Keratinocyte (primary cell): Measurements from ENCODE around the gene EGFL8. TPM values are rescaled to one million over a fixed set of nuclear protein-coding genes. Genes with fewer than 3 reads are reported as not detected.

Experiments used
- DNase-seq: peaks from one replicate; pipeline ENCODE4 v3.0.0-alpha.2; 2011; ENCODE audit warnings: low read depth, missing footprints, low spot score
- FAIRE-seq: peaks from 2 replicates; lab custom pipeline; 2011; peaks lifted over from hg19 to GRCh38; lab: Jason Lieb, UNC
- H2AFZ ChIP-seq: 2 replicates; pipeline ENCODE4 v1.6.0; 2012; ENCODE audit warnings: low read length, control low read depth, inconsistent platforms; ENCODE audit not compliant: control insufficient read depth
- H3K27ac ChIP-seq: 2 replicates; pipeline ENCODE4 v1.5.1; 2011; ENCODE audit warnings: low read length; ENCODE audit not compliant: control insufficient read depth, insufficient read depth
- H3K27me3 ChIP-seq: 3 replicates; pipeline ENCODE4 v1.6.0; 2011; ENCODE audit warnings: low read length; ENCODE audit not compliant: control insufficient read depth, insufficient read depth; ENCODE audit errors: extremely low read depth
- H3K36me3 ChIP-seq, 2 experiments: 2 replicates in 1 of 2; 3 replicates in 1 of 2; pipeline ENCODE4 v1.5.1; 2011; ENCODE audit warnings: low read length in 2 of 2, mild to moderate bottlenecking in 1 of 2; ENCODE audit not compliant: control insufficient read depth in 2 of 2, insufficient read depth in 2 of 2; ENCODE audit errors: extremely low read depth in 1 of 2
- H3K4me1 ChIP-seq: 3 replicates; pipeline ENCODE4 v1.5.1; 2011; ENCODE audit warnings: low read length; ENCODE audit not compliant: control insufficient read depth, insufficient read depth; ENCODE audit errors: extremely low read depth
- H3K4me2 ChIP-seq: 3 replicates; pipeline ENCODE4 v1.6.0; 2011; ENCODE audit warnings: low read depth, low read length; ENCODE audit not compliant: control insufficient read depth, insufficient read depth; ENCODE audit errors: extremely low read depth
- H3K4me3 ChIP-seq, 3 experiments: fragments of 200-600 bp in 1 of 3; sonication (generic) in 1 of 3; 2 replicates in 2 of 3; 3 replicates in 1 of 3; pipeline ENCODE4 v1.5.1; 2011 to 2016; ENCODE audit warnings: low read length in 3 of 3, mild to moderate bottlenecking in 3 of 3, control low read depth in 2 of 3, inconsistent platforms in 1 of 3, low read depth in 1 of 3, mixed read lengths in 1 of 3, mixed run types in 1 of 3, moderate library complexity in 1 of 3; ENCODE audit not compliant: control insufficient read depth in 2 of 3, insufficient read depth in 2 of 3; ENCODE audit errors: extremely low read depth in 1 of 3
- H3K79me2 ChIP-seq: 2 replicates; pipeline ENCODE4 v1.6.0; 2012; ENCODE audit warnings: low read length; ENCODE audit not compliant: control insufficient read depth, insufficient read depth
- H3K9ac ChIP-seq: 3 replicates; pipeline ENCODE4 v1.6.0; 2011; ENCODE audit warnings: low read length; ENCODE audit not compliant: control insufficient read depth, insufficient read depth; ENCODE audit errors: extremely low read depth
- H3K9me1 ChIP-seq: 3 replicates; pipeline ENCODE4 v1.6.0; 2011; ENCODE audit warnings: low read length; ENCODE audit not compliant: control insufficient read depth, insufficient read depth; ENCODE audit errors: extremely low read depth
- H3K9me3 ChIP-seq: 2 replicates; pipeline ENCODE4 v1.5.1; 2012; ENCODE audit warnings: low read depth, low read length; ENCODE audit not compliant: control insufficient read depth
- H4K20me1 ChIP-seq: 3 replicates; pipeline ENCODE4 v1.6.0; 2011; ENCODE audit warnings: low read length; ENCODE audit not compliant: control insufficient read depth, insufficient read depth; ENCODE audit errors: extremely low read depth
- EZH2 ChIP-seq: IDR thresholded peaks from one replicate; pipeline ENCODE4 v1.6.1; 2012; ENCODE audit warnings: inconsistent platforms, mild to moderate bottlenecking, low read length, moderate library complexity
- dilution Hi-C: fragments of 300-500 bp; cut with MboI; formaldehyde crosslinking; loops from one replicate; pipeline ENCODE4 v1.7.0; 2020; ENCODE audit warnings: low sequenced_read_pairs; ENCODE audit not compliant: extremely low pct_ligation_motif_present
- polyA plus RNA-seq, 5 experiments: library from polyadenylated mRNA; depleted of rRNA in 3 of 5; stranded (reverse) in 3 of 5; stranded (forward) in 1 of 5; unstranded in 1 of 5; fragments of >200 nt; gene quantifications; 1 replicate in 1 of 5; 2 replicates in 3 of 5; 3 replicates in 1 of 5; pipeline versions ENCODE4 v1.2.1 to v1.2.3, GENCODE V29; 2011 to 2012; ENCODE audit warnings: missing spikeins in 2 of 5, low read depth in 1 of 5, low replicate concordance in 1 of 5
- TF ChIP-seq, protein P1 (sequence below), 3 experiments: IDR thresholded peaks in 1 of 3; conservative IDR thresholded peaks in 1 of 3; optimal IDR thresholded peaks in 1 of 3; 2 replicates in 2 of 3; 3 replicates in 1 of 3; pipeline versions ENCODE3 to v1.5.1; 2011; ENCODE audit warnings: low read length in 3 of 3, mild to moderate bottlenecking in 3 of 3, moderate library complexity in 2 of 3, control low read depth in 1 of 3, inconsistent platforms in 1 of 3; ENCODE audit not compliant: insufficient read depth in 2 of 3; ENCODE audit errors: extremely low read depth in 1 of 3

Gene EGFL8
- polyA plus RNA-seq, 1 donor (not counting 4 experiments of a cell fraction or from before 2014, with no cell fraction given) = 3.7 TPM

DNA sequence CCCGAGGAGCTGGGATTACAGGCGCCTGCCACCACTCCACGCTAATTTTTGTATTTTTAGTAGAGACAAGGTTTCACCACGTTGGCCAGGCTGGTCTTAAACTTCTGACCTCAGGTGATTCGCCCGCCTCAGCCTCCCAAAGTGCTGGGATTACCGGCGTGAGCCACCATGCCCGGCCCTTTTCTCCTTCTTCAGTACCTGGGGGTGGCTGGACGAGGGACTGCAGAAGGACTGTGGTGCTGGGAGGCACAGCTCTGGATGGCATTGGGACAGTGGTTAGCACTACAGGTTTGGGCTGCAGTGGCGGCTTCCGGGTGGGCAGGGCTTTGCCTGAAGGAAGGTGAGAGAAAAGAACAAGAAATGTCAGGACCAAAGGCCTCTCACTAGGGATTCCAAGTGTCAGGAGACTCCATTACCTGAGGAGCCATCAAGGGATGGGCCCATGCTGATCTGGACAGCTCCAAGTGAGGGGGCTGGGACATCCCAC, 43.8 kb upstream of the EGFL8 start:
- Histone ChIP-seq H3K9me1 (no peaks in the 10 kb centered on the region), H3K79me2 (no peaks in the 10 kb centered on the region), H2AFZ (no peak overlapping the region), H3K27ac (no peak overlapping the region), H3K4me2 (no peak overlapping the region), H3K9ac (no peak overlapping the region), H3K4me1 (no peaks in the 10 kb centered on the region), H4K20me1 (no peaks in the 10 kb centered on the region), H3K36me3 (peaks cover 28 to 34% of the 10 kb centered on the region in 2 experiments), H3K4me3 (no peak overlapping the region), H3K9me3 (no peaks in the 10 kb centered on the region), H3K27me3 (no peaks in the 10 kb centered on the region)
- DNase-seq (no peak), FAIRE-seq (no peak)
- dilution Hi-C loops = no loop called here
- TF ChIP-seq EZH2 = no peak
- TF ChIP-seq, protein P1, sequence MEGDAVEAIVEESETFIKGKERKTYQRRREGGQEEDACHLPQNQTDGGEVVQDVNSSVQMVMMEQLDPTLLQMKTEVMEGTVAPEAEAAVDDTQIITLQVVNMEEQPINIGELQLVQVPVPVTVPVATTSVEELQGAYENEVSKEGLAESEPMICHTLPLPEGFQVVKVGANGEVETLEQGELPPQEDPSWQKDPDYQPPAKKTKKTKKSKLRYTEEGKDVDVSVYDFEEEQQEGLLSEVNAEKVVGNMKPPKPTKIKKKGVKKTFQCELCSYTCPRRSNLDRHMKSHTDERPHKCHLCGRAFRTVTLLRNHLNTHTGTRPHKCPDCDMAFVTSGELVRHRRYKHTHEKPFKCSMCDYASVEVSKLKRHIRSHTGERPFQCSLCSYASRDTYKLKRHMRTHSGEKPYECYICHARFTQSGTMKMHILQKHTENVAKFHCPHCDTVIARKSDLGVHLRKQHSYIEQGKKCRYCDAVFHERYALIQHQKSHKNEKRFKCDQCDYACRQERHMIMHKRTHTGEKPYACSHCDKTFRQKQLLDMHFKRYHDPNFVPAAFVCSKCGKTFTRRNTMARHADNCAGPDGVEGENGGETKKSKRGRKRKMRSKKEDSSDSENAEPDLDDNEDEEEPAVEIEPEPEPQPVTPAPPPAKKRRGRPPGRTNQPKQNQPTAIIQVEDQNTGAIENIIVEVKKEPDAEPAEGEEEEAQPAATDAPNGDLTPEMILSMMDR (optimal IDR thresholded peaks at IDR 0.05 in 1 of 3, IDR thresholded peaks at IDR 0.05 in 1 of 3, conservative IDR thresholded peaks at IDR 0.05 in 1 of 3; ENCODE audit: extremely low read depth in 1 of 3, insufficient read depth in 2 of 3, low read length in 3 of 3) = no peak

DNA sequence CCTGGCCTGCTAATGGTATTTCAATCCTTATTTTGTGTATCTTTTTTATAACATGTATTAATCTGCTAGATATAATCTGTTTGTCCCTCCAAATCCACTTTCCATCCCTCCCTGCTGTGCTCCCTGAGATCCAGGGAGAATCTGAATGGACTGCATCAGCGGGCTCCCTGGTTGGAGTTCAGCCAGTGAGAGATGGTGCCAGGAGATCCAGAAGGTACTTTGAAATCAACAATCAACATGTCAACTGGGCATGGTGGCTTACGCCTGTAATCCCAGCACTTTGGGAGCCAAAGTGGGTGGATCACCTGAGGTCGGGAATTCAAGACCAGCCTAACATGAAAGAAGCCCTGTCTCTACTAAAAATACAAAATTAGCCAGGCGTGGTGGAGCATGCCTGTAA, 40.7 kb upstream of the EGFL8 start:
- no peak overlapping the region for H2AFZ ChIP-seq
- H3K27ac ChIP-seq = no peak overlapping the region
- H3K36me3 ChIP-seq = peaks cover 9 to 21% of the 10 kb centered on the region in 2 experiments
- no peaks in the 10 kb centered on the region for H4K20me1 ChIP-seq
- H3K9me3 ChIP-seq = no peaks in the 10 kb centered on the region
- H3K9me1 ChIP-seq = no peaks in the 10 kb centered on the region
- DNase-seq (no peak), FAIRE-seq (no peak)
- peaks cover 13% of the 10 kb centered on the region for H3K79me2 ChIP-seq
- H3K27me3 ChIP-seq = no peaks in the 10 kb centered on the region
- dilution Hi-C loops = no loop called here
- H3K4me1 ChIP-seq = peaks cover 12% of the 10 kb centered on the region
- TF ChIP-seq EZH2 = no peak
- TF ChIP-seq, protein P1 (optimal IDR thresholded peaks at IDR 0.05 in 1 of 3, IDR thresholded peaks at IDR 0.05 in 1 of 3, conservative IDR thresholded peaks at IDR 0.05 in 1 of 3; ENCODE audit: extremely low read depth in 1 of 3, insufficient read depth in 2 of 3, low read length in 3 of 3) = no peak
- H3K4me3 ChIP-seq = no peak overlapping the region
- H3K4me2 ChIP-seq = no peak overlapping the region
- H3K9ac ChIP-seq = no peak overlapping the region
